Ammon's horn (tissue), 1 donor: ENCODE data around the gene TWIST2.

ENCODE experiments used
- DNase-seq: peaks from one replicate; pipeline ENCODE4 v3.0.0-alpha.2; 2016; ENCODE audit warnings: low spot score

TWIST2 gene

GRCh38 chr2:238856713-238857567, 9.1 kb downstream of the TWIST2 start:
- DNase-seq: no peak

- DNase-seq: no peak
Observed at GRCh38 chr2:238857959-238858358, 10.1 kb downstream of the TWIST2 start.

GRCh38 chr2:238859636-238860347, 11.9 kb downstream of the TWIST2 start:
- no peak for DNase-seq

GRCh38 chr2:238861013-238861730, 13.3 kb downstream of the TWIST2 start:
- DNase-seq: no peak

GRCh38 chr2:238861766-238862315, 14.0 kb downstream of the TWIST2 start:
- no peak for DNase-seq

GRCh38 chr2:238862701-238863100, 14.8 kb downstream of the TWIST2 start:
- no peak for DNase-seq

- DNase-seq: no peak
Observed at GRCh38 chr2:238863231-238863630, 15.3 kb downstream of the TWIST2 start.

- DNase-seq: no peak
Observed at GRCh38 chr2:238863749-238864206, 15.9 kb downstream of the TWIST2 start.

GRCh38 chr2:238864207-238865014, 16.5 kb downstream of the TWIST2 start:
- DNase-seq: no peak

- DNase-seq: no peak
Observed at GRCh38 chr2:238865015-238865719, 17.3 kb downstream of the TWIST2 start.

GRCh38 chr2:238865744-238866355, 18.0 kb downstream of the TWIST2 start:
- DNase-seq: no peak

GRCh38 chr2:238866656-238867277, 18.9 kb downstream of the TWIST2 start:
- DNase-seq: no peak

GRCh38 chr2:238868067-238868524, 20.2 kb downstream of the TWIST2 start:
- DNase-seq: no peak

GRCh38 chr2:238868616-238869292, 20.9 kb downstream of the TWIST2 start:
- no peak for DNase-seq

- no peak for DNase-seq
Observed at GRCh38 chr2:238869293-238870124, 21.6 kb downstream of the TWIST2 start.

GRCh38 chr2:238870261-238870660, 22.4 kb downstream of the TWIST2 start:
- no peak for DNase-seq

GRCh38 chr2:238872026-238872425, 24.1 kb downstream of the TWIST2 start:
- no peak for DNase-seq
